ENCODE measurements around the gene TNNT3.

GRCh38 chr11:1938343-1939005 lies 19.0 kb downstream of the TNNT3 start:
- TF ChIP-seq CTCF (IDR thresholded peaks at IDR 0.05; ENCODE audit: low read depth, low read length, poor library complexity, severe bottlenecking) = no peak
- TF ChIP-seq EZH2phosphoT487 (IDR thresholded peaks at IDR 0.05; ENCODE audit: borderline replicate concordance, low read length) = no peak
